KMS-11 (cell line): ENCODE data around the gene SLC12A8.

Source experiments
- H2AFZ ChIP-seq: fragments of 200-600 bp; sonication (generic); 2 replicates; pipeline ENCODE4 v1.6.1; 2016; ENCODE audit warnings: antibody characterized with exemption, mixed run types, low read depth
- H3K27ac ChIP-seq: fragments of 200-600 bp; sonication (generic); 2 replicates; pipeline ENCODE4 v1.6.1; 2016; ENCODE audit warnings: mild to moderate bottlenecking, mixed run types
- H3K27me3 ChIP-seq: fragments of 200-600 bp; sonication (generic); 2 replicates; pipeline ENCODE4 v1.6.1; 2017; ENCODE audit warnings: mild to moderate bottlenecking, low read depth, mixed run types, moderate library complexity; ENCODE audit not compliant: insufficient read depth
- H3K36me3 ChIP-seq: fragments of 200-600 bp; sonication (generic); 2 replicates; pipeline ENCODE4 v1.6.1; 2017; ENCODE audit warnings: mild to moderate bottlenecking, mixed run types; ENCODE audit not compliant: insufficient read depth
- H3K4me1 ChIP-seq: fragments of 200-600 bp; sonication (generic); 2 replicates; pipeline ENCODE4 v1.6.1; 2016; ENCODE audit warnings: mild to moderate bottlenecking, low read depth, mixed run types; ENCODE audit not compliant: poor library complexity, severe bottlenecking
- H3K4me2 ChIP-seq: fragments of 200-600 bp; sonication (generic); 2 replicates; pipeline ENCODE4 v1.7.0; 2016; ENCODE audit warnings: mild to moderate bottlenecking, mixed run types
- H3K4me3 ChIP-seq: fragments of 200-600 bp; sonication (generic); IDR thresholded peaks from 2 replicates; pipeline ENCODE4 v1.6.1; 2017; ENCODE audit warnings: low read depth, low read length, mixed read lengths; ENCODE audit not compliant: insufficient read depth
- H3K79me2 ChIP-seq: fragments of 200-600 bp; sonication (generic); 2 replicates; pipeline ENCODE4 v1.6.1; 2016; ENCODE audit warnings: low read depth, mixed run types; ENCODE audit not compliant: insufficient read depth
- H3K9ac ChIP-seq: fragments of 200-600 bp; sonication (generic); 2 replicates; pipeline ENCODE4 v1.6.1; 2016; ENCODE audit warnings: mild to moderate bottlenecking, mixed run types
- H4K20me1 ChIP-seq: fragments of 200-600 bp; sonication (generic); 2 replicates; pipeline ENCODE4 v1.6.1; 2016; ENCODE audit warnings: mild to moderate bottlenecking, mixed run types; ENCODE audit not compliant: insufficient read depth
- CTCF ChIP-seq: fragments of 200-600 bp; sonication (generic); conservative IDR thresholded peaks from 2 replicates; pipeline ENCODE4 v1.6.1; 2017; ENCODE audit warnings: low read depth, mild to moderate bottlenecking, antibody characterized with exemption, low read length, moderate library complexity, mixed read lengths

Gene SLC12A8

GRCh38 chr3:125221831-125222230, 9.3 kb upstream of the SLC12A8 start:
- H3K4me2 ChIP-seq: no peak overlapping the region
- no peaks in the 10 kb centered on the region for H3K27me3 ChIP-seq
- no peak overlapping the region for H3K4me3 ChIP-seq
- H3K36me3 ChIP-seq: no peaks in the 10 kb centered on the region
- no peaks in the 10 kb centered on the region for H3K79me2 ChIP-seq
- no peaks in the 10 kb centered on the region for H4K20me1 ChIP-seq
- H3K27ac ChIP-seq: no peak overlapping the region
- no peak overlapping the region for H2AFZ ChIP-seq
- no peak overlapping the region for H3K9ac ChIP-seq
- no peaks in the 10 kb centered on the region for H3K4me1 ChIP-seq
- no peak for TF ChIP-seq CTCF

GRCh38 chr3:125220727-125221429, 8.3 kb upstream of the SLC12A8 start:
- Histone ChIP-seq H3K36me3 (no peaks in the 10 kb centered on the region), H3K79me2 (no peaks in the 10 kb centered on the region), H4K20me1 (no peaks in the 10 kb centered on the region), H3K27me3 (no peaks in the 10 kb centered on the region), H3K4me3 (no peak overlapping the region), H2AFZ (no peak overlapping the region), H3K27ac (no peak overlapping the region), H3K4me2 (no peak overlapping the region), H3K9ac (no peak overlapping the region), H3K4me1 (no peaks in the 10 kb centered on the region)
- TF ChIP-seq CTCF: no peak

DNA sequence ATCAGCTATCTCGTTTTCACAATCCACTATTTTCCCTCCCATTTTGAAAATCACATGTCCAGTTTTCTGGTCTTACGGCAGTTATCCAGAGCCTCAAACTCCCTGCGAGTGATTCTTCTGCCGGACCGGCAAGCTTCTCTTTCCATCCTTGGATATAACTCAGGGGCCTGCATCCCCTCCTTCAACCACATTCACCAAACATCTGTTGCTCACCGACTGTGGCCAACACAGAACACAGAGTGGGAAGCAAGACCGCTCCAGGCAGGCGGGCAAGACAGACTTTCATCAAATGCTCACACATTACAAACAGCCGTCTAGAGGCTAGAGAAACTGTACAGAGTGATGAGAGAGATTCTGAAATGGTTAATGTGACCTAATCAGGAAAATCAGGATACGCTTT, 7.6 kb upstream of the SLC12A8 start:
- no peak for TF ChIP-seq CTCF
- H3K4me3 ChIP-seq: no peak overlapping the region
- no peak overlapping the region for H3K9ac ChIP-seq
- no peaks in the 10 kb centered on the region for H3K27me3 ChIP-seq
- no peaks in the 10 kb centered on the region for H3K4me1 ChIP-seq
- no peaks in the 10 kb centered on the region for H3K79me2 ChIP-seq
- H3K27ac ChIP-seq: no peak overlapping the region
- H3K4me2 ChIP-seq: no peak overlapping the region
- no peaks in the 10 kb centered on the region for H3K36me3 ChIP-seq
- no peak overlapping the region for H2AFZ ChIP-seq
- no peaks in the 10 kb centered on the region for H4K20me1 ChIP-seq

GRCh38 chr3:125219261-125219701, 6.7 kb upstream of the SLC12A8 start:
- no peak overlapping the region for H3K4me2 ChIP-seq
- H3K27ac ChIP-seq: no peak overlapping the region
- no peaks in the 10 kb centered on the region for H3K36me3 ChIP-seq
- no peak overlapping the region for H3K4me3 ChIP-seq
- TF ChIP-seq CTCF: no peak
- H3K4me1 ChIP-seq: no peaks in the 10 kb centered on the region
- no peak overlapping the region for H2AFZ ChIP-seq
- H3K27me3 ChIP-seq: no peaks in the 10 kb centered on the region
- H3K79me2 ChIP-seq: no peaks in the 10 kb centered on the region
- no peaks in the 10 kb centered on the region for H4K20me1 ChIP-seq
- H3K9ac ChIP-seq: no peak overlapping the region
